Activated T-helper 17 cell treated with anti-CD3 and anti-CD28 coated beads, Interleukin-2, amount 50 U/mL, for 72 hours (primary cell): ENCODE data around the gene MRPS30. TPM values are rescaled to one million over a fixed set of nuclear protein-coding genes. Genes with fewer than 3 reads are reported as not detected.
"Not testable (repeated sequence)": the region's sequence is repeated elsewhere in the genome, so short reads cannot be mapped to it uniquely, and the experiment has no call there.

Source experiments
- ATAC-seq: fragments of 150-1000 bp; cut with Tn5 transposase; replicated peaks from 2 replicates; pipeline ENCODE4 v1.10.0; 2021; ENCODE audit warnings: mild to moderate bottlenecking, moderate library complexity
- H3K27ac Mint-ChIP-seq: one replicate; pipeline ENCODE4 v1.8.0; 2022; ENCODE audit warnings: mixed read lengths
- H3K27me3 Mint-ChIP-seq: one replicate; pipeline ENCODE4 v1.8.0; 2022; ENCODE audit warnings: mixed read lengths
- H3K36me3 Mint-ChIP-seq: one replicate; pipeline ENCODE4 v1.8.0; 2022; ENCODE audit warnings: low read depth, mild to moderate bottlenecking, mixed read lengths
- H3K4me1 Mint-ChIP-seq: one replicate; pipeline ENCODE4 v1.8.0; 2022; ENCODE audit warnings: mixed read lengths
- H3K4me3 Mint-ChIP-seq: one replicate; pipeline ENCODE4 v1.8.0; 2022; ENCODE audit warnings: mild to moderate bottlenecking, mixed read lengths
- H3K9me3 Mint-ChIP-seq: one replicate; pipeline ENCODE4 v1.8.0; 2022; ENCODE audit warnings: mixed read lengths
- total RNA-seq, 2 donors: library from RNA; stranded (reverse); gene quantifications; one replicate each; pipeline ENCODE4 v1.2.3, GENCODE V29; 2022

MRPS30 gene
- 10 to 100 TPM; 42.0 to 53.8 TPM for total RNA-seq

- no peaks in the 10 kb centered on the region for H3K27me3 Mint-ChIP-seq
- H3K4me3 Mint-ChIP-seq = peak within 1 kb of the TSS; percentile 92
- ATAC-seq = peak; percentile 99
- peaks cover 3% of the 10 kb centered on the region for H3K4me1 Mint-ChIP-seq
- peak within 1 kb of the TSS; percentile 93 for H3K27ac Mint-ChIP-seq
- no peaks in the 10 kb centered on the region for H3K9me3 Mint-ChIP-seq
- H3K36me3 Mint-ChIP-seq = peaks cover 50% of the 10 kb centered on the region
Observed at GRCh38 chr5:44808435-44809214, at the start of gene MRPS30. Gene MRPS30, plus strand, starts transcription at chr5:44808947. Its CDS starts 16 bp downstream, at chr5:44808963.

- no peak for ATAC-seq
- H3K4me3 Mint-ChIP-seq = no peak overlapping the region
- H3K27me3 Mint-ChIP-seq = peaks cover 11% of the 10 kb centered on the region
- H3K36me3 Mint-ChIP-seq = no peaks in the 10 kb centered on the region
- no peaks in the 10 kb centered on the region for H3K4me1 Mint-ChIP-seq
- no peaks in the 10 kb centered on the region for H3K9me3 Mint-ChIP-seq
- H3K27ac Mint-ChIP-seq = no peak overlapping the region
Observed at GRCh38 chr5:44769200-44769876, 39.4 kb upstream of the MRPS30 start.

- Mint-ChIP-seq H3K27me3 (peaks cover 11% of the 10 kb centered on the region), H3K4me1 (no peaks in the 10 kb centered on the region), H3K36me3 (no peaks in the 10 kb centered on the region), H3K4me3 (no peak overlapping the region), H3K27ac (no peak overlapping the region), H3K9me3 (no peaks in the 10 kb centered on the region)
- ATAC-seq = no peak
Observed at GRCh38 chr5:44769877-44770209, 38.9 kb upstream of the MRPS30 start.

GRCh38 chr5:44770780-44771717 is 37.7 kb upstream of the MRPS30 start:
- Mint-ChIP-seq H3K4me1 (no peaks in the 10 kb centered on the region), H3K4me3 (no peak overlapping the region), H3K27me3 (peaks cover 11% of the 10 kb centered on the region), H3K9me3 (no peaks in the 10 kb centered on the region), H3K27ac (no peak overlapping the region), H3K36me3 (no peaks in the 10 kb centered on the region)
- no peak for ATAC-seq

GRCh38 chr5:44772397-44772796 is 36.4 kb upstream of the MRPS30 start:
- H3K9me3 Mint-ChIP-seq, H3K4me3 Mint-ChIP-seq, ATAC-seq, H3K4me1 Mint-ChIP-seq, H3K36me3 Mint-ChIP-seq, H3K27ac Mint-ChIP-seq: not testable (repeated sequence)
- H3K27me3 Mint-ChIP-seq = peaks cover 11% of the 10 kb centered on the region

- Mint-ChIP-seq H3K27me3 (peaks cover 11% of the 10 kb centered on the region), H3K36me3 (no peaks in the 10 kb centered on the region), H3K4me3 (no peak overlapping the region), H3K9me3 (no peaks in the 10 kb centered on the region), H3K4me1 (no peaks in the 10 kb centered on the region), H3K27ac (no peak overlapping the region)
- ATAC-seq = no peak
Observed at GRCh38 chr5:44774279-44774880, 34.4 kb upstream of the MRPS30 start.

- Mint-ChIP-seq H3K4me1 (no peaks in the 10 kb centered on the region), H3K27me3 (no peaks in the 10 kb centered on the region), H3K4me3 (no peak overlapping the region), H3K9me3 (no peaks in the 10 kb centered on the region), H3K27ac (no peak overlapping the region), H3K36me3 (no peaks in the 10 kb centered on the region)
- ATAC-seq = no peak
Observed at GRCh38 chr5:44779167-44779566, 29.6 kb upstream of the MRPS30 start.

GRCh38 chr5:44783634-44784315 is 25.0 kb upstream of the MRPS30 start:
- no peak overlapping the region for H3K27ac Mint-ChIP-seq
- H3K27me3 Mint-ChIP-seq = peaks cover 8% of the 10 kb centered on the region
- ATAC-seq = peak; percentile 44
- no peaks in the 10 kb centered on the region for H3K36me3 Mint-ChIP-seq
- peaks cover 3% of the 10 kb centered on the region for H3K9me3 Mint-ChIP-seq
- no peaks in the 10 kb centered on the region for H3K4me1 Mint-ChIP-seq
- no peak overlapping the region for H3K4me3 Mint-ChIP-seq

- no peak for ATAC-seq
- Mint-ChIP-seq H3K9me3 (peaks cover 11% of the 10 kb centered on the region), H3K27me3 (peaks cover 17% of the 10 kb centered on the region), H3K4me1 (no peaks in the 10 kb centered on the region), H3K36me3 (no peaks in the 10 kb centered on the region), H3K4me3 (no peak overlapping the region), H3K27ac (no peak overlapping the region)
Observed at GRCh38 chr5:44787731-44788130, 21.0 kb upstream of the MRPS30 start.

- not testable (repeated sequence) for ATAC-seq, H3K36me3 Mint-ChIP-seq
- H3K27me3 Mint-ChIP-seq = peaks cover 21% of the 10 kb centered on the region
Observed at GRCh38 chr5:44789372-44789995, 19.3 kb upstream of the MRPS30 start.

GRCh38 chr5:44792031-44792673 is 16.6 kb upstream of the MRPS30 start:
- peaks cover 27% of the 10 kb centered on the region for H3K9me3 Mint-ChIP-seq

More at GRCh38 chr5:44789372-44789995, 19.3 kb upstream of the MRPS30 start:
- not testable (repeated sequence) for H3K27ac Mint-ChIP-seq, H3K4me1 Mint-ChIP-seq, H3K4me3 Mint-ChIP-seq
- H3K9me3 Mint-ChIP-seq = peaks cover 19% of the 10 kb centered on the region

GRCh38 chr5:44794371-44794770 is 14.4 kb upstream of the MRPS30 start:
- H3K4me1 Mint-ChIP-seq = no peaks in the 10 kb centered on the region
- no peak overlapping the region for H3K27ac Mint-ChIP-seq
- peaks cover 23% of the 10 kb centered on the region for H3K9me3 Mint-ChIP-seq
- no peak for ATAC-seq
- H3K4me3 Mint-ChIP-seq = no peak overlapping the region
- peaks cover 27% of the 10 kb centered on the region for H3K27me3 Mint-ChIP-seq
- no peaks in the 10 kb centered on the region for H3K36me3 Mint-ChIP-seq

More at GRCh38 chr5:44792031-44792673, 16.6 kb upstream of the MRPS30 start:
- ATAC-seq, H3K36me3 Mint-ChIP-seq, H3K27ac Mint-ChIP-seq, H3K4me1 Mint-ChIP-seq, H3K4me3 Mint-ChIP-seq: not testable (repeated sequence)
- H3K27me3 Mint-ChIP-seq = peaks cover 29% of the 10 kb centered on the region

- Mint-ChIP-seq H3K4me3 (no peak overlapping the region), H3K27me3 (peaks cover 21% of the 10 kb centered on the region), H3K36me3 (no peaks in the 10 kb centered on the region), H3K9me3 (peaks cover 23% of the 10 kb centered on the region), H3K4me1 (no peaks in the 10 kb centered on the region), H3K27ac (no peak overlapping the region)
- no peak for ATAC-seq
Observed at GRCh38 chr5:44795496-44795895, 13.3 kb upstream of the MRPS30 start.
